ENCODE measurements around the gene SIGLEC1.

SIGLEC1 gene

GRCh38 chr20:3697588-3698305, 14.7 kb downstream of the SIGLEC1 start:
- Histone ChIP-seq H3K4me1 (ENCODE audit: control insufficient read depth, insufficient read depth, low read length) (peaks cover 2% of the 10 kb centered on the region), H3K27me3 (ENCODE audit: control insufficient read depth in 1 of 2, insufficient read depth in 2 of 2, low read length in 2 of 2) (no peaks in the 10 kb centered on the region), H3K36me3 (ENCODE audit: control insufficient read depth in 2 of 2, insufficient read depth in 2 of 2, low read length in 2 of 2) (no peaks in the 10 kb centered on the region), H3K9me3 (ENCODE audit: control insufficient read depth in 2 of 2, low read length in 2 of 2) (peaks cover 3 to 5% of the 10 kb centered on the region in 2 donors), H3K27ac (ENCODE audit: low read length) (no peak overlapping the region), H3K9ac (ENCODE audit: low read length in 2 of 2) (no peak overlapping the region), H3K4me3 (ENCODE audit: low read length in 2 of 2) (no peak overlapping the region)

GRCh38 chr20:3696745-3697587, 15.4 kb downstream of the SIGLEC1 start:
- H3K27ac ChIP-seq (ENCODE audit: low read length), result no peak overlapping the region
- peaks cover 2% of the 10 kb centered on the region for H3K4me1 ChIP-seq (ENCODE audit: control insufficient read depth, insufficient read depth, low read length)
- peaks cover 3 to 5% of the 10 kb centered on the region in 2 donors for H3K9me3 ChIP-seq (ENCODE audit: control insufficient read depth in 2 of 2, low read length in 2 of 2)
- no peaks in the 10 kb centered on the region for H3K36me3 ChIP-seq (ENCODE audit: control insufficient read depth in 2 of 2, insufficient read depth in 2 of 2, low read length in 2 of 2)
- H3K4me3 ChIP-seq (ENCODE audit: low read length in 2 of 2), result no peak overlapping the region
- no peak overlapping the region for H3K9ac ChIP-seq (ENCODE audit: low read length in 2 of 2)
- no peaks in the 10 kb centered on the region for H3K27me3 ChIP-seq (ENCODE audit: control insufficient read depth in 1 of 2, insufficient read depth in 2 of 2, low read length in 2 of 2)

GRCh38 chr20:3696200-3696599, 16.2 kb downstream of the SIGLEC1 start:
- Histone ChIP-seq H3K27me3 (ENCODE audit: control insufficient read depth in 1 of 2, insufficient read depth in 2 of 2, low read length in 2 of 2) (no peaks in the 10 kb centered on the region), H3K9ac (ENCODE audit: low read length in 2 of 2) (no peak overlapping the region), H3K27ac (ENCODE audit: low read length) (no peak overlapping the region), H3K9me3 (ENCODE audit: control insufficient read depth in 2 of 2, low read length in 2 of 2) (peaks cover 3 to 5% of the 10 kb centered on the region in 2 donors), H3K36me3 (ENCODE audit: control insufficient read depth in 2 of 2, insufficient read depth in 2 of 2, low read length in 2 of 2) (no peaks in the 10 kb centered on the region), H3K4me1 (ENCODE audit: control insufficient read depth, insufficient read depth, low read length) (peaks cover 2% of the 10 kb centered on the region), H3K4me3 (ENCODE audit: low read length in 2 of 2) (no peak overlapping the region)

GRCh38 chr20:3694864-3695263, 17.5 kb downstream of the SIGLEC1 start:
- no peak overlapping the region for H3K27ac ChIP-seq (ENCODE audit: low read length)

GRCh38 chr20:3693376-3693775, 19.0 kb downstream of the SIGLEC1 start:
- Histone ChIP-seq H3K9me3 (ENCODE audit: control insufficient read depth in 2 of 2, low read length in 2 of 2) (peaks cover 3 to 5% of the 10 kb centered on the region in 2 donors), H3K27ac (ENCODE audit: low read length) (no peak overlapping the region), H3K4me1 (ENCODE audit: control insufficient read depth, insufficient read depth, low read length) (no peaks in the 10 kb centered on the region), H3K27me3 (ENCODE audit: control insufficient read depth in 1 of 2, insufficient read depth in 2 of 2, low read length in 2 of 2) (no peaks in the 10 kb centered on the region), H3K9ac (ENCODE audit: low read length in 2 of 2) (no peak overlapping the region), H3K36me3 (ENCODE audit: control insufficient read depth in 2 of 2, insufficient read depth in 2 of 2, low read length in 2 of 2) (no peaks in the 10 kb centered on the region), H3K4me3 (ENCODE audit: low read length in 2 of 2) (no peak overlapping the region)

More at GRCh38 chr20:3694864-3695263, 17.5 kb downstream of the SIGLEC1 start:
- no peaks in the 10 kb centered on the region for H3K27me3 ChIP-seq (ENCODE audit: control insufficient read depth in 1 of 2, insufficient read depth in 2 of 2, low read length in 2 of 2)
- no peak overlapping the region for H3K4me3 ChIP-seq (ENCODE audit: low read length in 2 of 2)
- peaks cover 2% of the 10 kb centered on the region for H3K4me1 ChIP-seq (ENCODE audit: control insufficient read depth, insufficient read depth, low read length)
- H3K9ac ChIP-seq (ENCODE audit: low read length in 2 of 2), result no peak overlapping the region
- no peaks in the 10 kb centered on the region for H3K36me3 ChIP-seq (ENCODE audit: control insufficient read depth in 2 of 2, insufficient read depth in 2 of 2, low read length in 2 of 2)
- H3K9me3 ChIP-seq (ENCODE audit: control insufficient read depth in 2 of 2, low read length in 2 of 2), result peaks cover 3 to 5% of the 10 kb centered on the region in 2 donors

- Histone ChIP-seq H3K4me3 (ENCODE audit: low read length in 2 of 2) (no peak overlapping the region), H3K9me3 (ENCODE audit: control insufficient read depth in 2 of 2, low read length in 2 of 2) (peaks cover 3 to 5% of the 10 kb centered on the region in 2 donors), H3K27me3 (ENCODE audit: control insufficient read depth in 1 of 2, insufficient read depth in 2 of 2, low read length in 2 of 2) (no peaks in the 10 kb centered on the region), H3K36me3 (ENCODE audit: control insufficient read depth in 2 of 2, insufficient read depth in 2 of 2, low read length in 2 of 2) (no peaks in the 10 kb centered on the region), H3K9ac (ENCODE audit: low read length in 2 of 2) (no peak overlapping the region), H3K27ac (ENCODE audit: low read length) (no peak overlapping the region), H3K4me1 (ENCODE audit: control insufficient read depth, insufficient read depth, low read length) (no peaks in the 10 kb centered on the region)
Measured at GRCh38 chr20:3692706-3693294, 19.6 kb downstream of the SIGLEC1 start.

GRCh38 chr20:3691897-3692296, 20.5 kb downstream of the SIGLEC1 start:
- H3K4me3 ChIP-seq (ENCODE audit: low read length in 2 of 2), result no peak overlapping the region
- no peak overlapping the region for H3K27ac ChIP-seq (ENCODE audit: low read length)
- no peaks in the 10 kb centered on the region for H3K36me3 ChIP-seq (ENCODE audit: control insufficient read depth in 2 of 2, insufficient read depth in 2 of 2, low read length in 2 of 2)
- H3K9ac ChIP-seq (ENCODE audit: low read length in 2 of 2), result no peak overlapping the region
- peaks cover 3 to 5% of the 10 kb centered on the region in 2 donors for H3K9me3 ChIP-seq (ENCODE audit: control insufficient read depth in 2 of 2, low read length in 2 of 2)
- no peaks in the 10 kb centered on the region for H3K27me3 ChIP-seq (ENCODE audit: control insufficient read depth in 1 of 2, insufficient read depth in 2 of 2, low read length in 2 of 2)
- peaks cover 7% of the 10 kb centered on the region for H3K4me1 ChIP-seq (ENCODE audit: control insufficient read depth, insufficient read depth, low read length)

GRCh38 chr20:3691306-3691705, 21.1 kb downstream of the SIGLEC1 start:
- Histone ChIP-seq H3K36me3 (ENCODE audit: control insufficient read depth in 2 of 2, insufficient read depth in 2 of 2, low read length in 2 of 2) (no peaks in the 10 kb centered on the region), H3K27ac (ENCODE audit: low read length) (no peak overlapping the region), H3K9ac (ENCODE audit: low read length in 2 of 2) (no peak overlapping the region), H3K4me3 (ENCODE audit: low read length in 2 of 2) (no peak overlapping the region), H3K27me3 (ENCODE audit: control insufficient read depth in 1 of 2, insufficient read depth in 2 of 2, low read length in 2 of 2) (no peaks in the 10 kb centered on the region), H3K9me3 (ENCODE audit: control insufficient read depth in 2 of 2, low read length in 2 of 2) (peaks cover under 1 to 2% of the 10 kb centered on the region in 2 donors), H3K4me1 (ENCODE audit: control insufficient read depth, insufficient read depth, low read length) (peaks cover 13% of the 10 kb centered on the region)

- no peak overlapping the region for H3K4me3 ChIP-seq (ENCODE audit: low read length in 2 of 2)
- H3K27ac ChIP-seq (ENCODE audit: low read length), result no peak overlapping the region
- peaks cover 15% of the 10 kb centered on the region for H3K4me1 ChIP-seq (ENCODE audit: control insufficient read depth, insufficient read depth, low read length)
- no peak overlapping the region for H3K9ac ChIP-seq (ENCODE audit: low read length in 2 of 2)
- H3K9me3 ChIP-seq (ENCODE audit: control insufficient read depth in 2 of 2, low read length in 2 of 2), result no peaks in the 10 kb centered on the region
- no peaks in the 10 kb centered on the region for H3K36me3 ChIP-seq (ENCODE audit: control insufficient read depth in 2 of 2, insufficient read depth in 2 of 2, low read length in 2 of 2)
- H3K27me3 ChIP-seq (ENCODE audit: control insufficient read depth in 1 of 2, insufficient read depth in 2 of 2, low read length in 2 of 2), result no peaks in the 10 kb centered on the region
Measured at GRCh38 chr20:3690413-3690812, 22.0 kb downstream of the SIGLEC1 start.

- H3K27me3 ChIP-seq (ENCODE audit: control insufficient read depth in 1 of 2, insufficient read depth in 2 of 2, low read length in 2 of 2), result no peaks in the 10 kb centered on the region
- H3K9me3 ChIP-seq (ENCODE audit: control insufficient read depth in 2 of 2, low read length in 2 of 2), result no peaks in the 10 kb centered on the region
- H3K4me3 ChIP-seq (ENCODE audit: low read length in 2 of 2), result no peak overlapping the region
- no peaks in the 10 kb centered on the region for H3K36me3 ChIP-seq (ENCODE audit: control insufficient read depth in 2 of 2, insufficient read depth in 2 of 2, low read length in 2 of 2)
- no peak overlapping the region for H3K27ac ChIP-seq (ENCODE audit: low read length)
- H3K9ac ChIP-seq (ENCODE audit: low read length in 2 of 2), result no peak overlapping the region
- peaks cover 15% of the 10 kb centered on the region for H3K4me1 ChIP-seq (ENCODE audit: control insufficient read depth, insufficient read depth, low read length)
Measured at GRCh38 chr20:3689978-3690377, 22.4 kb downstream of the SIGLEC1 start.

Data from stomach smooth muscle (tissue), 2 donors.